HepG2 (cell line): Measurements from ENCODE around the gene STS. TPM values are rescaled to one million over a fixed set of nuclear protein-coding genes. Genes with fewer than 3 reads are reported as not detected.

Experiments
- ASH2L ChIP-seq: fragments of 300-600, 200-600 bp; sonication (generic); IDR thresholded peaks from 2 replicates; pipeline ENCODE4 v1.7.0; 2017; ENCODE audit warnings: low read depth, mild to moderate bottlenecking, moderate library complexity, mixed read lengths, low read length; ENCODE audit not compliant: insufficient read length
- CTCF ChIP-seq: sonication (generic); formaldehyde crosslinking; IDR thresholded peaks from 2 replicates; pipeline ENCODE4 v1.5.0; 2020; ENCODE audit warnings: mild to moderate bottlenecking, missing genetic modification reagents, moderate library complexity
- MAZ ChIP-seq, 2 experiments: sonication (generic) in 1 of 2; formaldehyde crosslinking in 1 of 2; IDR thresholded peaks; 2 replicates each; pipeline versions ENCODE4 v1.5.0 to v1.6.1; 2012 to 2020; ENCODE audit warnings: low read depth in 2 of 2, mild to moderate bottlenecking in 2 of 2, borderline replicate concordance in 1 of 2, improper control_type of control experiment in 1 of 2, low read length in 1 of 2, missing genetic modification reagents in 1 of 2, moderate library complexity in 1 of 2
- NFE2L1 ChIP-seq: sonication (generic); formaldehyde crosslinking; IDR thresholded peaks from 2 replicates; pipeline ENCODE4 v1.4.0; 2020; ENCODE audit warnings: missing genetic modification reagents, mild to moderate bottlenecking, borderline replicate concordance
- NONO ChIP-seq, 2 experiments: fragments of 450-650 bp in 1 of 2; sonication (generic) in 1 of 2; formaldehyde crosslinking in 1 of 2; IDR thresholded peaks in 1 of 2; conservative IDR thresholded peaks in 1 of 2; 2 replicates each; pipeline versions ENCODE4 v1.6.1 to v1.8.0; 2017 to 2022; ENCODE audit warnings: mild to moderate bottlenecking in 1 of 2, missing genetic modification reagents in 1 of 2, moderate library complexity in 1 of 2
- PHF8 ChIP-seq: sonication (generic); formaldehyde crosslinking; IDR thresholded peaks from 2 replicates; pipeline ENCODE4 v1.5.0; 2020; ENCODE audit warnings: missing genetic modification reagents
- POGK ChIP-seq: sonication (generic); formaldehyde crosslinking; conservative IDR thresholded peaks from 2 replicates; pipeline ENCODE4 v1.8.0; 2022; ENCODE audit warnings: mild to moderate bottlenecking, moderate library complexity, missing genetic modification reagents
- RBFOX2 ChIP-seq: fragments of 200-400 bp; formaldehyde crosslinking; IDR thresholded peaks from 2 replicates; pipeline ENCODE4 v1.6.1; 2017; ENCODE audit warnings: low read depth, mild to moderate bottlenecking, low read length
- RORA ChIP-seq: sonication (generic); formaldehyde crosslinking; IDR thresholded peaks from 2 replicates; pipeline ENCODE4 v1.5.0; 2020; ENCODE audit warnings: mild to moderate bottlenecking, missing genetic modification reagents, moderate library complexity
- YEATS4 ChIP-seq: sonication (generic); formaldehyde crosslinking; IDR thresholded peaks from 2 replicates; pipeline ENCODE4 v1.4.0; 2020; ENCODE audit warnings: missing genetic modification reagents, borderline replicate concordance
- YY1 ChIP-seq: IDR thresholded peaks from 2 replicates; pipeline ENCODE4 v1.6.1; 2011; ENCODE audit warnings: low read length, low read depth, moderate library complexity, mild to moderate bottlenecking; ENCODE audit not compliant: insufficient read depth, insufficient replicate concordance
- polyA plus RNA-seq, 8 experiments: library from polyadenylated mRNA; depleted of rRNA in 3 of 8; stranded (reverse) in 7 of 8; unstranded in 1 of 8; fragments of >200 nt; fragmentation: Illumina TruSeq in 4 of 8; extraction: Trizol in 4 of 8; gene quantifications; 2 replicates each; pipeline versions ENCODE4 v1.2.1 to v1.2.3, GENCODE V29; 2011 to 2016; ENCODE audit warnings: low read depth in 4 of 8, missing spikeins in 1 of 8, mixed read lengths in 1 of 8; ENCODE audit not compliant: insufficient read depth in 1 of 8
- total RNA-seq, 5 experiments: library from RNA; depleted of rRNA; stranded (reverse); fragments of >200 nt; fragmentation: Illumina TruSeq; extraction: Trizol; gene quantifications; 2 replicates each; pipeline ENCODE4 v1.2.3, GENCODE V29; 2016; ENCODE audit warnings: low read depth in 1 of 5
- TF ChIP-seq, protein P1 (sequence below): sonication (generic); formaldehyde crosslinking; IDR thresholded peaks from 2 replicates; pipeline ENCODE4 v1.5.1; 2020; ENCODE audit warnings: mild to moderate bottlenecking, missing genetic modification reagents, moderate library complexity
- TF ChIP-seq, protein P2 (sequence below): sonication (generic); formaldehyde crosslinking; IDR thresholded peaks from 2 replicates; pipeline ENCODE4 v1.4.0; 2020; ENCODE audit warnings: missing genetic modification reagents

Gene STS
- total and polyA plus RNA-seq, 2 of the 13 experiments (the other 11 are each of a cell fraction or from before 2014, with no cell fraction given): 0.87 to 1.5 TPM

GRCh38 chrX:7147978-7148854, 704 bp downstream of the STS start, which contains the start of gene PUDP (continued):
- TF ChIP-seq, protein P1, sequence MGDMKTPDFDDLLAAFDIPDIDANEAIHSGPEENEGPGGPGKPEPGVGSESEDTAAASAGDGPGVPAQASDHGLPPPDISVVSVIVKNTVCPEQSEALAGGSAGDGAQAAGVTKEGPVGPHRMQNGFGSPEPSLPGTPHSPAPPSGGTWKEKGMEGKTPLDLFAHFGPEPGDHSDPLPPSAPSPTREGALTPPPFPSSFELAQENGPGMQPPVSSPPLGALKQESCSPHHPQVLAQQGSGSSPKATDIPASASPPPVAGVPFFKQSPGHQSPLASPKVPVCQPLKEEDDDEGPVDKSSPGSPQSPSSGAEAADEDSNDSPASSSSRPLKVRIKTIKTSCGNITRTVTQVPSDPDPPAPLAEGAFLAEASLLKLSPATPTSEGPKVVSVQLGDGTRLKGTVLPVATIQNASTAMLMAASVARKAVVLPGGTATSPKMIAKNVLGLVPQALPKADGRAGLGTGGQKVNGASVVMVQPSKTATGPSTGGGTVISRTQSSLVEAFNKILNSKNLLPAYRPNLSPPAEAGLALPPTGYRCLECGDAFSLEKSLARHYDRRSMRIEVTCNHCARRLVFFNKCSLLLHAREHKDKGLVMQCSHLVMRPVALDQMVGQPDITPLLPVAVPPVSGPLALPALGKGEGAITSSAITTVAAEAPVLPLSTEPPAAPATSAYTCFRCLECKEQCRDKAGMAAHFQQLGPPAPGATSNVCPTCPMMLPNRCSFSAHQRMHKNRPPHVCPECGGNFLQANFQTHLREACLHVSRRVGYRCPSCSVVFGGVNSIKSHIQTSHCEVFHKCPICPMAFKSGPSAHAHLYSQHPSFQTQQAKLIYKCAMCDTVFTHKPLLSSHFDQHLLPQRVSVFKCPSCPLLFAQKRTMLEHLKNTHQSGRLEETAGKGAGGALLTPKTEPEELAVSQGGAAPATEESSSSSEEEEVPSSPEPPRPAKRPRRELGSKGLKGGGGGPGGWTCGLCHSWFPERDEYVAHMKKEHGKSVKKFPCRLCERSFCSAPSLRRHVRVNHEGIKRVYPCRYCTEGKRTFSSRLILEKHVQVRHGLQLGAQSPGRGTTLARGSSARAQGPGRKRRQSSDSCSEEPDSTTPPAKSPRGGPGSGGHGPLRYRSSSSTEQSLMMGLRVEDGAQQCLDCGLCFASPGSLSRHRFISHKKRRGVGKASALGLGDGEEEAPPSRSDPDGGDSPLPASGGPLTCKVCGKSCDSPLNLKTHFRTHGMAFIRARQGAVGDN (CRISPR knock-in tag): peak; percentile 49
- TF ChIP-seq NFE2L1 (CRISPR knock-in tag) (no peak), NONO (IDR thresholded peaks at IDR 0.05) (no peak), NONO (CRISPR knock-in tag; conservative IDR thresholded peaks at IDR 0.05) (peak; percentile 21; the same call in 1 of the 2 replicates), RBFOX2 (peak; percentile 82), POGK (CRISPR knock-in tag) (peak; percentile 3; the same call in 1 of the 2 replicates), RORA (CRISPR knock-in tag) (no peak), MAZ (IDR thresholded peaks at IDR 0.05; ENCODE audit: borderline replicate concordance, low read depth, low read length) (peak; percentile 76; the same call in 1 of the 2 replicates), MAZ (CRISPR knock-in tag; IDR thresholded peaks at IDR 0.05; ENCODE audit: low read depth) (0 out of 2 replicates have a peak, but pooled peaks have one; percentile 37), ASH2L (peak; percentile 36), YY1 (peak; percentile 84), CTCF (CRISPR knock-in tag) (peak; percentile 43), YEATS4 (CRISPR knock-in tag) (peak; percentile 48; the same call in 1 of the 2 replicates), PHF8 (peak; percentile 83)
- TF ChIP-seq, protein P2, sequence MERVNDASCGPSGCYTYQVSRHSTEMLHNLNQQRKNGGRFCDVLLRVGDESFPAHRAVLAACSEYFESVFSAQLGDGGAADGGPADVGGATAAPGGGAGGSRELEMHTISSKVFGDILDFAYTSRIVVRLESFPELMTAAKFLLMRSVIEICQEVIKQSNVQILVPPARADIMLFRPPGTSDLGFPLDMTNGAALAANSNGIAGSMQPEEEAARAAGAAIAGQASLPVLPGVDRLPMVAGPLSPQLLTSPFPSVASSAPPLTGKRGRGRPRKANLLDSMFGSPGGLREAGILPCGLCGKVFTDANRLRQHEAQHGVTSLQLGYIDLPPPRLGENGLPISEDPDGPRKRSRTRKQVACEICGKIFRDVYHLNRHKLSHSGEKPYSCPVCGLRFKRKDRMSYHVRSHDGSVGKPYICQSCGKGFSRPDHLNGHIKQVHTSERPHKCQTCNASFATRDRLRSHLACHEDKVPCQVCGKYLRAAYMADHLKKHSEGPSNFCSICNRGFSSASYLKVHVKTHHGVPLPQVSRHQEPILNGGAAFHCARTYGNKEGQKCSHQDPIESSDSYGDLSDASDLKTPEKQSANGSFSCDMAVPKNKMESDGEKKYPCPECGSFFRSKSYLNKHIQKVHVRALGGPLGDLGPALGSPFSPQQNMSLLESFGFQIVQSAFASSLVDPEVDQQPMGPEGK (CRISPR knock-in tag): peak; percentile 56; the same call in 1 of the 2 replicates
